K562 (cell line): Measurements from ENCODE around the gene PI4KA. TPM values are rescaled to one million over a fixed set of nuclear protein-coding genes. Genes with fewer than 3 reads are reported as not detected.

Experiments
- C11orf30 ChIP-seq: fragments of 450-650 bp; IDR thresholded peaks from 2 replicates; pipeline ENCODE4 v1.6.1; 2016; ENCODE audit warnings: low read depth, mild to moderate bottlenecking
- CHD7 ChIP-seq: fragments of 200-600 bp; sonication (generic); IDR thresholded peaks from one replicate; pipeline ENCODE4 v1.6.1; 2012; ENCODE audit warnings: mild to moderate bottlenecking, low read depth, low read length, inconsistent platforms
- EGR1 ChIP-seq: fragments of 450-650 bp; conservative IDR thresholded peaks from 2 replicates; pipeline ENCODE4 v1.6.1; 2017; ENCODE audit warnings: mild to moderate bottlenecking
- ESRRB ChIP-seq: fragments of 250-450 bp; sonication (Bioruptor Pico); IDR thresholded peaks from 2 replicates; pipeline ENCODE4 v1.5.0; 2020; ENCODE audit warnings: mild to moderate bottlenecking, moderate library complexity, borderline replicate concordance
- FOXK2 ChIP-seq, 2 experiments: fragments of 450-650 bp; IDR thresholded peaks in 1 of 2; conservative IDR thresholded peaks in 1 of 2; 2 replicates each; pipeline ENCODE4 v1.6.1; 2016; ENCODE audit warnings: low read depth in 2 of 2, mild to moderate bottlenecking in 1 of 2
- KLF13 ChIP-seq: fragments of 450-650 bp; IDR thresholded peaks from 2 replicates; pipeline ENCODE4 v1.6.1; 2016; ENCODE audit warnings: missing genetic modification characterization, low read depth, mild to moderate bottlenecking, missing compliant biosample characterization, moderate library complexity, borderline replicate concordance
- PHB ChIP-seq: fragments of 250-450 bp; sonication (Bioruptor Pico); IDR thresholded peaks from 2 replicates; pipeline ENCODE4 v1.5.0; 2021
- PTRF ChIP-seq: fragments of 450-650 bp; IDR thresholded peaks from 2 replicates; pipeline ENCODE4 v1.6.1; 2016; ENCODE audit warnings: mild to moderate bottlenecking, missing genetic modification characterization, missing compliant biosample characterization
- RFX1 ChIP-seq: fragments of 450-650 bp; IDR thresholded peaks from 2 replicates; pipeline ENCODE4 v1.6.1; 2016; ENCODE audit warnings: mild to moderate bottlenecking, moderate library complexity
- SAP30 ChIP-seq: fragments of 200-600 bp; sonication (generic); IDR thresholded peaks from 2 replicates; pipeline ENCODE4 v1.6.1; 2012; ENCODE audit warnings: borderline replicate concordance, low read depth, mild to moderate bottlenecking, moderate library complexity, low read length, control low read depth, inconsistent platforms; ENCODE audit not compliant: insufficient read depth, poor library complexity, severe bottlenecking
- SIN3B ChIP-seq: fragments of 450-650 bp; IDR thresholded peaks from 2 replicates; pipeline ENCODE4 v1.6.1; 2017; ENCODE audit warnings: low read depth, mild to moderate bottlenecking, moderate library complexity
- SMARCB1 ChIP-seq: IDR thresholded peaks from 2 replicates; pipeline ENCODE4 v1.6.1; 2011; ENCODE audit warnings: improper control_type of control experiment, low read depth; ENCODE audit not compliant: insufficient read length
- TCFL5 ChIP-seq: fragments of 250-450 bp; sonication (Bioruptor Pico); conservative IDR thresholded peaks from 2 replicates; pipeline ENCODE4 v1.6.1; 2021; ENCODE audit warnings: mild to moderate bottlenecking, moderate library complexity, matching md5 sums
- ZBTB2 ChIP-seq: fragments of 450-650 bp; IDR thresholded peaks from 2 replicates; pipeline ENCODE4 v1.6.1; 2016; ENCODE audit warnings: antibody characterized with exemption
- ZNF77 ChIP-seq: fragments of 250-450 bp; sonication (Bioruptor Pico); IDR thresholded peaks from 2 replicates; pipeline ENCODE4 v1.5.0; 2020
- polyA plus RNA-seq, 8 experiments: library from polyadenylated mRNA; depleted of rRNA in 4 of 8; stranded (reverse) in 5 of 8; unstranded in 3 of 8; fragments of >200 nt; fragmentation: Nextera tagmentation in 2 of 8; fragmentation: Illumina TruSeq in 1 of 8; extraction: Ambion mirVana in 2 of 8; extraction: Trizol in 1 of 8; gene quantifications; 2 replicates each; pipeline versions ENCODE4 v1.2.1 to v1.2.3, GENCODE V29; 2011 to 2014; ENCODE audit warnings: inconsistent platforms in 1 of 8, missing spikeins in 1 of 8
- total RNA-seq, 7 experiments: library from RNA; depleted of rRNA in 6 of 7; stranded (reverse); fragments of >200 nt in 6 of 7; fragmentation: Illumina TruSeq in 2 of 7; extraction: Trizol in 2 of 7; gene quantifications; 2 replicates each; pipeline versions ENCODE4 v1.2.1 to v1.2.3, GENCODE V29; 2011 to 2021; ENCODE audit warnings: low replicate concordance in 1 of 7

The PI4KA gene
- total and polyA plus RNA-seq, 9 of the 15 experiments (the other 6 are each of a cell fraction or from before 2014, with no cell fraction given) = 7.3 to 187 (median 84.7) TPM

GRCh38 chr22:20658433-20659222 is 200.0 kb downstream of the PI4KA start (continued):
- TF ChIP-seq ZBTB2 = no peak
- 0 out of 2 replicates have a peak, but pooled peaks have one; percentile 22 for TF ChIP-seq ESRRB (CRISPR knock-in tag)
- TF ChIP-seq SIN3B = no peak
- no peak for TF ChIP-seq TCFL5 (CRISPR knock-in tag)
- TF ChIP-seq EGR1 = no peak
- no peak for TF ChIP-seq PTRF
- no peak for TF ChIP-seq SMARCB1
- TF ChIP-seq PHB = no peak
- no peak for TF ChIP-seq SAP30
- TF ChIP-seq KLF13 (tag) = no peak
- TF ChIP-seq C11orf30 = no peak
- TF ChIP-seq ZNF77 (CRISPR knock-in tag) = no peak
- TF ChIP-seq CHD7 = no peak
- TF ChIP-seq FOXK2 (conservative IDR thresholded peaks at IDR 0.05 in 1 of 2, IDR thresholded peaks at IDR 0.05 in 1 of 2; ENCODE audit: low read depth in 2 of 2) = no peak
- no peak for TF ChIP-seq RFX1
